Activated CD4-positive, alpha-beta memory T cell treated with anti-CD3 and anti-CD28 coated beads, Interleukin-2, amount 10 ng/mL, durations not matched to agents 7 days and 5 days (primary cell): ENCODE results near the gene PHKB. TPM values are rescaled to one million over a fixed set of nuclear protein-coding genes. Genes with fewer than 3 reads are reported as not detected.

ENCODE experiments used
- CTCF ChIA-PET: fragments of 350-600 bp; sonication (Branson Sonifier 250); formaldehyde crosslinking; loops from one replicate; lab custom pipeline; 2021; ENCODE audit warnings: antibody characterized with exemption, inconsistent platforms; lab: Charles Lee
- POLR2A ChIA-PET: fragments of 350-600 bp; sonication (Branson Sonifier 250); formaldehyde crosslinking; loops from one replicate; lab custom pipeline; 2021; ENCODE audit warnings: antibody characterized with exemption; lab: Charles Lee
- DNase-seq: peaks from one replicate; pipeline ENCODE4 v3.0.0-alpha.2; 2020
- H3K27ac Mint-ChIP-seq: one replicate; pipeline ENCODE4 v1.8.0; 2021; ENCODE audit warnings: mild to moderate bottlenecking, mixed read lengths
- H3K27me3 Mint-ChIP-seq: one replicate; pipeline ENCODE4 v1.8.0; 2021; ENCODE audit warnings: mixed read lengths
- H3K36me3 Mint-ChIP-seq: one replicate; pipeline ENCODE4 v1.8.0; 2021; ENCODE audit warnings: low read depth, mixed read lengths
- H3K4me1 Mint-ChIP-seq: one replicate; pipeline ENCODE4 v1.8.0; 2021; ENCODE audit warnings: mixed read lengths
- H3K4me3 Mint-ChIP-seq: one replicate; pipeline ENCODE4 v1.8.0; 2021; ENCODE audit warnings: mild to moderate bottlenecking, mixed read lengths
- H3K9me3 Mint-ChIP-seq: one replicate; pipeline ENCODE4 v1.8.0; 2021; ENCODE audit warnings: mixed read lengths
- total RNA-seq, 2 experiments: library from RNA; stranded (reverse); gene quantifications; one replicate each; pipeline ENCODE4 v1.2.3, GENCODE V29; 2021

The PHKB gene
- total RNA-seq, 2 experiments from 2014 or later = 33.2 to 36.3 TPM

- H3K27me3 Mint-ChIP-seq = no peaks in the 10 kb centered on the region
- H3K9me3 Mint-ChIP-seq = peaks cover 6% of the 10 kb centered on the region
- CTCF ChIA-PET = no interaction called here
- peaks cover 43% of the 10 kb centered on the region for H3K36me3 Mint-ChIP-seq
- H3K4me1 Mint-ChIP-seq = peaks cover 45% of the 10 kb centered on the region
- POLR2A ChIA-PET = no interaction called here
- no peak for DNase-seq
- no peak overlapping the region for H3K4me3 Mint-ChIP-seq
- H3K27ac Mint-ChIP-seq = no peak overlapping the region
These were observed 106.2 kb downstream of the PHKB start for GRCh38 chr16:47567321-47567720.

- Mint-ChIP-seq H3K4me3 (peak overlapping the region; percentile 52), H3K4me1 (peaks cover 51% of the 10 kb centered on the region), H3K36me3 (peaks cover 41% of the 10 kb centered on the region), H3K27me3 (no peaks in the 10 kb centered on the region), H3K9me3 (peaks cover 6% of the 10 kb centered on the region), H3K27ac (peak overlapping the region; percentile 86)
- POLR2A ChIA-PET = interaction anchor here (0.8 to 2.1 kb wide), 3 partner anchors 41 to 595 kb away, joined by 3 to 13 read pairs (median 4); partner anchors contain the start of genes DNAJA2, ITFG1 and PHKB
- no peak for DNase-seq
- CTCF ChIA-PET = interaction anchor here (0.8 kb wide), 1 partner anchor 531 kb away, joined by 3 read pairs; no protein-coding TSS in a partner anchor
These were observed 107.2 kb downstream of the PHKB start for GRCh38 chr16:47568351-47568750.

- no peaks in the 10 kb centered on the region for H3K27me3 Mint-ChIP-seq
- H3K9me3 Mint-ChIP-seq = peaks cover 4% of the 10 kb centered on the region
- ChIA-PET POLR2A (no interaction called here), CTCF (no interaction called here)
- no peak for DNase-seq
- no peak overlapping the region for H3K27ac Mint-ChIP-seq
- no peak overlapping the region for H3K4me3 Mint-ChIP-seq
- H3K36me3 Mint-ChIP-seq = peaks cover 34% of the 10 kb centered on the region
- H3K4me1 Mint-ChIP-seq = peaks cover 52% of the 10 kb centered on the region
These were observed 109.9 kb downstream of the PHKB start for GRCh38 chr16:47571049-47571448.

GRCh38 chr16:47571711-47572110 is 110.6 kb downstream of the PHKB start:
- ChIA-PET POLR2A (no interaction called here), CTCF (no interaction called here)
- Mint-ChIP-seq H3K4me1 (peaks cover 47% of the 10 kb centered on the region), H3K36me3 (peaks cover 31% of the 10 kb centered on the region), H3K27ac (no peak overlapping the region), H3K27me3 (no peaks in the 10 kb centered on the region), H3K4me3 (no peak overlapping the region), H3K9me3 (peaks cover 3% of the 10 kb centered on the region)
- no peak for DNase-seq

GRCh38 chr16:47574091-47575054 is 113.2 kb downstream of the PHKB start:
- Mint-ChIP-seq H3K4me3 (no peak overlapping the region), H3K4me1 (peaks cover 26% of the 10 kb centered on the region), H3K27me3 (no peaks in the 10 kb centered on the region), H3K36me3 (peaks cover 31% of the 10 kb centered on the region), H3K27ac (peak overlapping the region; percentile 68), H3K9me3 (peaks cover 3% of the 10 kb centered on the region)
- no peak for DNase-seq
- CTCF ChIA-PET = no interaction called here
- POLR2A ChIA-PET = interaction anchor here (0.9 to 1.5 kb wide), 2 partner anchors 9 to 113 kb away, joined by 4 to 5 read pairs; partner anchors contain the start of genes ITFG1 and PHKB

GRCh38 chr16:47577029-47577428 is 115.9 kb downstream of the PHKB start:
- Mint-ChIP-seq H3K27me3 (no peaks in the 10 kb centered on the region), H3K36me3 (peaks cover 25% of the 10 kb centered on the region)

GRCh38 chr16:47578033-47578432 is 116.9 kb downstream of the PHKB start:
- DNase-seq = no peak
- POLR2A ChIA-PET = no interaction called here
- Mint-ChIP-seq H3K4me1 (peaks cover 20% of the 10 kb centered on the region), H3K36me3 (peaks cover 17% of the 10 kb centered on the region), H3K27ac (no peak overlapping the region), H3K9me3 (no peaks in the 10 kb centered on the region), H3K27me3 (no peaks in the 10 kb centered on the region), H3K4me3 (no peak overlapping the region)
- CTCF ChIA-PET = no interaction called here

More at GRCh38 chr16:47577029-47577428, 115.9 kb downstream of the PHKB start:
- H3K27ac Mint-ChIP-seq = no peak overlapping the region
- no peaks in the 10 kb centered on the region for H3K9me3 Mint-ChIP-seq
- no peak overlapping the region for H3K4me3 Mint-ChIP-seq
- CTCF ChIA-PET = no interaction called here
- DNase-seq = no peak
- H3K4me1 Mint-ChIP-seq = peaks cover 24% of the 10 kb centered on the region
- POLR2A ChIA-PET = no interaction called here

GRCh38 chr16:47578573-47578972 is 117.4 kb downstream of the PHKB start:
- DNase-seq = no peak
- no peak overlapping the region for H3K27ac Mint-ChIP-seq
- H3K4me3 Mint-ChIP-seq = no peak overlapping the region
- H3K4me1 Mint-ChIP-seq = peaks cover 15% of the 10 kb centered on the region
- no peaks in the 10 kb centered on the region for H3K27me3 Mint-ChIP-seq
- H3K36me3 Mint-ChIP-seq = peaks cover 17% of the 10 kb centered on the region
- ChIA-PET CTCF (no interaction called here), POLR2A (no interaction called here)
- no peaks in the 10 kb centered on the region for H3K9me3 Mint-ChIP-seq

- CTCF ChIA-PET = interaction anchor here (0.6 to 0.8 kb wide), 2 partner anchors 27 to 106 kb away, joined by 3 to 4 read pairs; no protein-coding TSS in a partner anchor
- peaks cover 9% of the 10 kb centered on the region for H3K36me3 Mint-ChIP-seq
- no peak overlapping the region for H3K4me3 Mint-ChIP-seq
- H3K9me3 Mint-ChIP-seq = no peaks in the 10 kb centered on the region
- POLR2A ChIA-PET = no interaction called here
- H3K4me1 Mint-ChIP-seq = no peaks in the 10 kb centered on the region
- DNase-seq = no peak
- no peaks in the 10 kb centered on the region for H3K27me3 Mint-ChIP-seq
- no peak overlapping the region for H3K27ac Mint-ChIP-seq
These were observed 120.0 kb downstream of the PHKB start for GRCh38 chr16:47581114-47581513.

GRCh38 chr16:47584464-47585225 is 123.5 kb downstream of the PHKB start:
- POLR2A ChIA-PET = no interaction called here
- DNase-seq = no peak
- Mint-ChIP-seq H3K9me3 (no peaks in the 10 kb centered on the region), H3K27ac (no peak overlapping the region), H3K4me1 (no peaks in the 10 kb centered on the region), H3K36me3 (peaks cover 4% of the 10 kb centered on the region), H3K27me3 (no peaks in the 10 kb centered on the region), H3K4me3 (no peak overlapping the region)
- CTCF ChIA-PET = no interaction called here

GRCh38 chr16:47586121-47586520 is 125.0 kb downstream of the PHKB start:
- H3K27me3 Mint-ChIP-seq = no peaks in the 10 kb centered on the region
- CTCF ChIA-PET = no interaction called here
- no peak overlapping the region for H3K27ac Mint-ChIP-seq
- H3K9me3 Mint-ChIP-seq = no peaks in the 10 kb centered on the region
- H3K4me1 Mint-ChIP-seq = no peaks in the 10 kb centered on the region
- POLR2A ChIA-PET = no interaction called here
- no peak overlapping the region for H3K4me3 Mint-ChIP-seq
- H3K36me3 Mint-ChIP-seq = peaks cover 11% of the 10 kb centered on the region
- no peak for DNase-seq

- Mint-ChIP-seq H3K9me3 (no peaks in the 10 kb centered on the region), H3K4me3 (no peak overlapping the region), H3K27ac (no peak overlapping the region), H3K4me1 (peaks cover 2% of the 10 kb centered on the region), H3K36me3 (peaks cover 22% of the 10 kb centered on the region), H3K27me3 (no peaks in the 10 kb centered on the region)
- DNase-seq = no peak
- CTCF ChIA-PET = no interaction called here
- POLR2A ChIA-PET = no interaction called here
These were observed 129.3 kb downstream of the PHKB start for GRCh38 chr16:47590472-47590871.

- ChIA-PET POLR2A (no interaction called here), CTCF (no interaction called here)
- Mint-ChIP-seq H3K9me3 (no peaks in the 10 kb centered on the region), H3K36me3 (peaks cover 22% of the 10 kb centered on the region), H3K4me1 (peaks cover 2% of the 10 kb centered on the region), H3K4me3 (no peak overlapping the region), H3K27ac (no peak overlapping the region), H3K27me3 (no peaks in the 10 kb centered on the region)
- no peak for DNase-seq
These were observed 131.1 kb downstream of the PHKB start for GRCh38 chr16:47592232-47592631.
